DND-41 (cell line): ENCODE data around the gene RAD51C.

ENCODE experiments used
- CTCF ChIP-seq: IDR thresholded peaks from 2 replicates; pipeline ENCODE4 v1.5.1; 2012; ENCODE audit warnings: borderline replicate concordance, low read length, moderate library complexity, mild to moderate bottlenecking; ENCODE audit not compliant: poor library complexity, severe bottlenecking; ENCODE audit errors: extremely low read depth
- EZH2 ChIP-seq: IDR thresholded peaks from 3 replicates; pipeline ENCODE4 v1.6.1; 2012; ENCODE audit warnings: borderline replicate concordance, low read depth, mild to moderate bottlenecking, moderate library complexity, low read length, inconsistent platforms; ENCODE audit not compliant: severe bottlenecking

- TF ChIP-seq CTCF (no peak), EZH2 (no peak)
These were observed 24.3 kb upstream of the RAD51C start for GRCh38 chr17:58667934-58668597.
